ENCODE measurements around the gene ACTR8. TPM values are rescaled to one million over a fixed set of nuclear protein-coding genes. Genes with fewer than 3 reads are reported as not detected.

Gene ACTR8
- polyA plus RNA-seq, 5 donors: 34.7 to 49.1 (median 43.8) TPM

DNA sequence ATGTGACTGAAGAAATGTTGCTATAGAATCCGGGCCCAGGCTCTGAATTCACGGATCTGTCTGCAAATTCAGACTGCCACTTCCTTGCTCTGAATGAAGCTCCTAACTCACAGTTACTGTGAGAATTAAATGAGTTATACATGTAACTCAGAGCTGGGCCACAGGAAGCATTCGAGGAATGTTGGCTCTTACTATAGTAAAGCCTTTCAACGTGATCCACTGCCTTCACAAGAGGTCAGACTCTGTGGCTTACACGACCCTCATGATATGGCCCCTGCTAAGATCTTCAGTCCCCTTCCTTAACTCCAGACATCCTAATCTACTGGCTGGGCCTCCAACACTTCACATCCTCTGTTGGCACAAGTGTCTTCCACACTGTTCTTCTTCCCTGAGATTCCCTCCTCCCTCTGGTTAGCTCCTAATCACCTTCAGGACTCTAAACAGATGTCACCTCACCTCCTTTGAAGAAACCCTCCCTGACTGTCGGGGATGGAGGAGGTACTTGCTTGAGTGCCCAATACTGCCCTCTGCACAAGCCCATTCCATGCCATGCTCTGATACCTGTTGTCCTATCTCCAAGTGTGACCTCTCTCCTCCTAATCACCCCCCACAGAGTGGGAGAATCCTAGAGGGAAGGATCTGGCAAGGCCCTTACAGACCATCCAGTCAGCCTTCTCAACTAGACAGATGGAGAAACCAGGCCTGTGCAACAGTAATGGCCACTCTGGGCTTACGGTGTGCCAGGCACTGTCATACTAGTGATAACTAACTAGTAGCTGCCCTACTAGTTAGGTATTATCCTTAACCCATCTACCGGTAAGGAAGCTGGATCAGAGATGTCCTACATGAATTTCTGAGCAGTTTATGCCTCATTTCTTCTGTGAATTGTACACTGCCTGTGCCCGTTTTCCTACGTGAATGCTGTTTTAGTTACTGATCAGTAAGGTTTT lies 1.3 kb downstream of the ACTR8 start:
- no peak for DNase-seq

GRCh38 chr3:53865732-53866499 lies 16.0 kb downstream of the ACTR8 start:
- no peak for DNase-seq

DNA sequence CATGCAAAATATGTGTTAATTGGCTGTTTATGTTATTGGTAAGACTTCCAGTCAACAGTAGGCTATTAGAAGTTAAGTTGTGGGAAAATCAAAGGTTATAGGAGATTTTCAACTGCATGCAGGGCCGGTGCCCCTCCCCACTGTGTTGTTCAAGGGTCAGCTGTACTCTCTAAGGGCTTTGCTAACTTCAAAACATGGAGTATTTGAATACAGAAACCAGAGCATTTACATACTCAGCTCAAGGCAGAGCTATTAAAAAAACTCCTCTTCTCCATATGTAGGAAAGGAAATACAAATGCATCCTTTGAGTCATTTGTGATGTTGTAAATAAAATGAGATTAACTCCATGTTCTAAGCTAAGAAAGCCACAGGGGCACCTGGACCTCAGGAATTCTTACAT lies 18.8 kb downstream of the ACTR8 start:
- no peak for DNase-seq

GRCh38 chr3:53862241-53862640 lies 19.7 kb downstream of the ACTR8 start:
- no peak for DNase-seq

- DNase-seq: no peak
Observed at GRCh38 chr3:53860196-53860595, 21.8 kb downstream of the ACTR8 start.

GRCh38 chr3:53859178-53859577 lies 22.8 kb downstream of the ACTR8 start:
- no peak for DNase-seq

- DNase-seq: no peak
Observed at GRCh38 chr3:53858096-53858741, 23.7 kb downstream of the ACTR8 start.

DNA sequence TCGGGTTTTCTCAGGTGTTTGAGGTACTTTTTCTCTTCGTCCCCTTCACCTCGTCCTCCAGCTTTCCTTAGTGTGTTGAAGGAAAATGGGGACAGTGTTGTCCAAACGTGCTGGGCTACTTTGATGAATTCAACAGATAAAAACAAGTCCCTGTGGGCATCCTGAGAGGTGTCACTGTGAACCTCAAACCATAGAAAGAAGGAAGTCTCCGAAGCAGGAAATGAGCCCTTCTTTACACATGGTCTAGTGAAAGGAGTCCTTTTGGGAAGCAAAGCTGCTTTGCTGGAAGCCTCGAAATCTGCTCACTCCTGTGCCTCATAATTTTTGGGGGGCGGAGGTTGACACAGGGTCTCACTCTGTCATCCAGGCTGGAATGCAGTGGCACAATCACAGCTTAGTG lies 25.0 kb downstream of the ACTR8 start:
- no peak for DNase-seq

DNA sequence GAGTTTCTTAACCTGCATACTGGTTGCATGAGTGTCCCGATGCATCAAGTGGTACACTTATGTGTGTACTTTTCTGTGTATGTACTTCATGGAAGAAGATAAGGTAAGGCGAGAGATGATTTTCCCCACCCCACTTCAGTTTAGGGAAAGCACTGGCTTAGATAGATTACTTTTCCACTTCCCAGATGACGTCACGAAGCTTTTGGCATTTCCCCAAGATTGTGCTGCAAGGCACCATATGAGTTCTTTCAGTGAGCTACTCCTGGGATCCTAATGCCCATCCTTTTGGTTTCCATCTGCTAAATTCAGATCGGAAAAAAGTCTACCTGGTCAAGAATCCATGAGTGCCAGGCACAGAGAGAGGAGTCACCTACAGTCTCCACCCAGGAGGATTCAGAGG lies 31.1 kb downstream of the ACTR8 start:
- DNase-seq: peak; percentile 38 to 51

DNA sequence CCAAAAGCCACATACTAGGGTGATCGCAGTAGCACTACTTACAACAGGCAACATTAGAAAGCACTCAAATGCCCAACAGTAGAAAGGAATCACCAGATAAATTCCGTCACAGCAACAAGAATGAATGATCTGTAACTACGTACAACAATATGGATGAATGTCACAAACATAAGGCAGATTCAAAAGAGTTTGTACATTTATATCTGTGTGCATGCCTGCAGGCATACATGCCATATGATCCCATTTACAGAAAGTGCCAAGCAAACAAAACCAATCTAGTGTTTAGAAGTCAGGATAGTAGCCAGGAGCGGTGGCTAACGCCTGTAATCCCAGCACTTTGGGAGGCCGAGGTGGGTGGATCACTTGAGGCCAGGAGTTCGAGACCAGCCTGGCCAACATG lies 32.0 kb downstream of the ACTR8 start:
- DNase-seq: no peak

- DNase-seq: no peak
Observed at GRCh38 chr3:53846851-53847155, 35.1 kb downstream of the ACTR8 start.

GRCh38 chr3:53846134-53846850 lies 35.7 kb downstream of the ACTR8 start, which contains the start of the genes CHDH and IL17RB:
CHDH (minus strand) TSS chr3:53846419; CDS start chr3:53824008, 22,411 bp downstream.
IL17RB (plus strand) TSS chr3:53846568; CDS start chr3:53846589, 21 bp downstream.
- DNase-seq: peak; percentile 45 to 56

- no peak for DNase-seq
Observed at GRCh38 chr3:53845881-53846133, 36.1 kb downstream of the ACTR8 start.

GRCh38 chr3:53845103-53845880 lies 36.7 kb downstream of the ACTR8 start:
- peak; percentile 50 to 51 for DNase-seq

GRCh38 chr3:53844262-53845102 lies 37.5 kb downstream of the ACTR8 start:
- DNase-seq: no peak

DNA sequence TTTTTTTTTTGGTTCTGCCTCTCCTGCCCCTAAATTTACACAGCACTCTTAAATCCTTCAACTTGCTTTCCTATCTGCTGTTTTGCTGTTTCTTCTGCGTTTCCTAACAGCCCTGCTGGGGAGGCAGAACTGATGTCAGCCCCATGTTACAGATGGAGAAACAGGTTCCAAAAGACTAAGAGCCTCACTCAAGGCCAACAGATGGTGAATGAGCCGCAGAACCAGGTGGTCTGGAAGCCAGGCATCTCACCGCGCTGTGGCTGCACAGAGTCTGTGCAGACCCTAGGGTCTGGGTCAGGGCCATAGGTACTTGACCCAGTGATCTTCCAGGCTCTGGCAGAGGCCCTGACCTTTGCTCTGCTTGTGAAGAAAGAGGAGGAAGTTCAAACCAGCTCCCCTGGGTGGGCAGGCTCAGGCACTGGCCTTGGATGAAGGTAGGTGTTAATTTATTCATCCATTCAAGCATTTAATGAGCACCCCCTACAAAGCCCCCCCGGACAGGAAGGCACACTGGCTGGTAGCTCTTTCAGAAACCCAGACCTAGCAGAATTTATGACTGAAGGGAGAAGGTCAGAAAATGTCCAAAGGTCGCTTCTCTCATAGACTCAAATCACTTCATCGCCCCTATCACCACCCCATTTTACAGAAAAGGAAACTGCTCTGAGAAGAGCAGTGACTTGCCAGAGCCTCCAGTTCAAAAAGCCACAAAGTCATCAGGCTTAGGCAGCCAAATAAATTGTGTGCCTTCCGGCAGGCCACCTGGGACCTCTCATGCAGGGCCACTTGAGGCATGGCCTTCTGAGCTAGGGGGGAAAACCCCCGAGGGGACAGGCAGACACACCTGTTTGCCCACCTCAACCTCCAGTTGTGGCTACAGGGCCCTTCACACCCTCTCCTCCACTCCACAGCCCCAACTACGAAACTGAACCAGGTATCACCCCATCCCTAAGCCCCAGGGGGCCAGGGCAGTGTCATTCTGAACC lies 38.5 kb downstream of the ACTR8 start:
- no peak for DNase-seq

DNA sequence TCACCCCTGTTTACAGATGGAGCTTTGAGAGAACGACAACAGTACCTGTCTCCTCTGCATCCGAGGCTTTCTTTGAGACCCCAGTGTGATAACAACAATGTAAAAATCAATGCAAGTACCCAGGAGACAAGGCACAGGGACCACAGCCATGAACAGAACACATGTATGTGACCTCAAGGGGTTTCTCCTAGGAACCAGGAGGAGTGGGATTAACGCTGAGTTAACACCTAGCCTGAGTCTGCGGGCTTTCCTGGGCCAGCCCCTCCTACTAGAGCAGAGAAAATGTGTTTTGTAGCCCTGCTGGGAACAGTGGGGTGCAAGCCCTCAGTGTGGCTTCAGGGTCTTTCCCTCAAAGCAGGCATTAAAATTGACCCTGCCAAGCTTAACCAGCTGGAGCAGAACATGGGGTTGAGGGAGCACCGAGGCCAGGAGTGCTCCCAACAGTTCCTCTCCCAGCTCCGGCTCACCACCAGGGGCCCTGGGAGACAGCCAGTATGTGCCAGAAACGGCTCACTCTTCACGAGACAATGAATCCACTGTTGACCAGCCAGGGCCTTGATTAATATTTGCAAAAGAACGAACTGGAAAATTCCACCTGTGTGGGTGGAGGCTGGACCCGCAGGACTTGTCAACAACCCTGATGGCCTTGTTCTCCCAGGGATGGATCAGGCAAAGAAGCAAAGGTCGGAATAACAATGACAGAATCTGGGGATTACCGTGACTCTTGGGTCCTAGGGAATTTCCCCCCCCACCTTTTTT lies 39.3 kb downstream of the ACTR8 start:
- DNase-seq: peak; percentile 32 to 42

GRCh38 chr3:53841296-53841695 lies 40.7 kb downstream of the ACTR8 start:
- no peak for DNase-seq

Measured in right lung (tissue), 5 donors.